Measurements from ENCODE around the gene CILP. TPM values are rescaled to one million over a fixed set of nuclear protein-coding genes. Genes with fewer than 3 reads are reported as not detected.
A peak's percentile ranks its signal among the peaks of the same experiment; 100 is the strongest.

CILP gene
- total RNA-seq (2022): 0.05 TPM in 1 of 2 replicates, not detected in the other
- percentile 8 among the genes with signal in this experiment for Bru-seq, nascent RNA
- BruChase-seq, experiment 1, labeled RNA remaining after a 6-hour chase: not detected
- percentile 5 among the genes with signal in this experiment for BruChase-seq, experiment 2, labeled RNA remaining after a 2-hour chase
- long read RNA-seq: 0 reads

- CTCF ChIA-PET: interaction anchor here (1.2 kb wide), 1 partner anchor 351 kb away, joined by 3 read pairs; no protein-coding TSS in a partner anchor
- no peak for DNase-seq
- intact Hi-C loops (cut with micrococcal nuclease; ENCODE audit: unreplicated experiment): no loop called here
- no peaks in the 10 kb centered on the region for H3K4me1 Mint-ChIP-seq (ENCODE audit: low read depth, unreplicated experiment)
- no peaks in the 10 kb centered on the region for H3K9me3 Mint-ChIP-seq (ENCODE audit: low read depth, unreplicated experiment)
- no peaks in the 10 kb centered on the region for H3K36me3 Mint-ChIP-seq (ENCODE audit: insufficient read depth, unreplicated experiment)
- no peak within 1 kb of the TSS for H3K4me3 Mint-ChIP-seq (ENCODE audit: low read depth, unreplicated experiment)
- peaks cover 57% of the 10 kb centered on the region for H3K27me3 Mint-ChIP-seq (ENCODE audit: unreplicated experiment)
- BruUV-seq (replicated peaks): no TSS peak
- no peak for TF ChIP-seq CTCF (IDR thresholded peaks at IDR 0.05; ENCODE audit: unreplicated experiment)
- H3K27ac Mint-ChIP-seq (ENCODE audit: unreplicated experiment): no peak within 1 kb of the TSS
Measured at GRCh38 chr15:65210770-65211481, at the start of gene CILP. CILP (minus strand) TSS chr15:65211473; CDS start chr15:65209755, 1,718 bp downstream.

- no peak for DNase-seq
- intact Hi-C loops (cut with micrococcal nuclease; ENCODE audit: unreplicated experiment): no loop called here
- no TSS peak for BruUV-seq (replicated peaks)
- TF ChIP-seq CTCF (IDR thresholded peaks at IDR 0.05; ENCODE audit: unreplicated experiment): no peak
- Mint-ChIP-seq H3K4me1 (ENCODE audit: low read depth, unreplicated experiment) (no peaks in the 10 kb centered on the region), H3K27me3 (ENCODE audit: unreplicated experiment) (no peaks in the 10 kb centered on the region), H3K27ac (ENCODE audit: unreplicated experiment) (no peak overlapping the region), H3K4me3 (ENCODE audit: low read depth, unreplicated experiment) (no peak overlapping the region), H3K9me3 (ENCODE audit: low read depth, unreplicated experiment) (no peaks in the 10 kb centered on the region), H3K36me3 (ENCODE audit: insufficient read depth, unreplicated experiment) (no peaks in the 10 kb centered on the region)
- CTCF ChIA-PET: no interaction called here
Measured at GRCh38 chr15:65260968-65261367, 49.7 kb upstream of the CILP start.

- Mint-ChIP-seq H3K36me3 (ENCODE audit: insufficient read depth, unreplicated experiment) (no peaks in the 10 kb centered on the region), H3K4me1 (ENCODE audit: low read depth, unreplicated experiment) (no peaks in the 10 kb centered on the region), H3K27ac (ENCODE audit: unreplicated experiment) (no peak overlapping the region), H3K27me3 (ENCODE audit: unreplicated experiment) (no peaks in the 10 kb centered on the region), H3K9me3 (ENCODE audit: low read depth, unreplicated experiment) (no peaks in the 10 kb centered on the region), H3K4me3 (ENCODE audit: low read depth, unreplicated experiment) (no peak overlapping the region)
- intact Hi-C loops (cut with micrococcal nuclease; ENCODE audit: unreplicated experiment): no loop called here
- CTCF ChIA-PET: no interaction called here
- no peak for TF ChIP-seq CTCF (IDR thresholded peaks at IDR 0.05; ENCODE audit: unreplicated experiment)
- no TSS peak for BruUV-seq (replicated peaks)
- no peak for DNase-seq
Measured at GRCh38 chr15:65259367-65259797, 48.1 kb upstream of the CILP start.

GRCh38 chr15:65258375-65259262 is 47.3 kb upstream of the CILP start:
- CTCF ChIA-PET: no interaction called here
- Mint-ChIP-seq H3K9me3 (ENCODE audit: low read depth, unreplicated experiment) (no peaks in the 10 kb centered on the region), H3K4me3 (ENCODE audit: low read depth, unreplicated experiment) (no peak overlapping the region), H3K36me3 (ENCODE audit: insufficient read depth, unreplicated experiment) (no peaks in the 10 kb centered on the region), H3K27me3 (ENCODE audit: unreplicated experiment) (no peaks in the 10 kb centered on the region), H3K4me1 (ENCODE audit: low read depth, unreplicated experiment) (no peaks in the 10 kb centered on the region), H3K27ac (ENCODE audit: unreplicated experiment) (no peak overlapping the region)
- no peak for TF ChIP-seq CTCF (IDR thresholded peaks at IDR 0.05; ENCODE audit: unreplicated experiment)
- no peak for DNase-seq
- no TSS peak for BruUV-seq (replicated peaks)
- intact Hi-C loops (cut with micrococcal nuclease; ENCODE audit: unreplicated experiment): no loop called here

All from Calu3 (cell line).